ENCODE results near the gene GPR132. TPM values are rescaled to one million over a fixed set of nuclear protein-coding genes. Genes with fewer than 3 reads are reported as not detected.

GPR132 gene
- total and polyA plus RNA-seq, 9 of the 15 experiments (the other 6 are each of a cell fraction or from before 2014, with no cell fraction given), result 0.01 to 1.1 (median 0.25) TPM; not detected in 1

- TF ChIP-seq PRDM10 (IDR thresholded peaks at IDR 0.05; ENCODE audit: partially characterized antibody) (no peak), ATF3 (IDR thresholded peaks at IDR 0.05) (no peak), ATF3 (CRISPR knock-in tag; conservative IDR thresholded peaks at IDR 0.05) (no peak), KLF10 (CRISPR knock-in tag; IDR thresholded peaks at IDR 0.05) (no peak), YBX1 (IDR thresholded peaks at IDR 0.05) (no peak), FOXM1 (IDR thresholded peaks at IDR 0.05; ENCODE audit: low read depth) (no peak), FOXM1 (CRISPR knock-in tag; IDR thresholded peaks at IDR 0.05; ENCODE audit: low read depth) (no peak; the same call in 1 of the 2 replicates), BHLHE40 (IDR thresholded peaks at IDR 0.05; ENCODE audit: low read length) (no peak), BRF1 (IDR thresholded peaks at IDR 0.05; ENCODE audit: borderline replicate concordance, extremely low read depth, insufficient read length) (no peak), ZNF512 (tag; IDR thresholded peaks at IDR 0.05) (no peak), PURB (CRISPR knock-in tag; IDR thresholded peaks at IDR 0.05; ENCODE audit: low read depth) (no peak), XRCC4 (IDR thresholded peaks at IDR 0.05; ENCODE audit: extremely low read depth, insufficient read depth, insufficient read length) (no peak), EGR1 (conservative IDR thresholded peaks at IDR 0.05) (no peak), SAFB (IDR thresholded peaks at IDR 0.05; ENCODE audit: borderline replicate concordance, low read depth, low read length) (no peak), NKRF (IDR thresholded peaks at IDR 0.05; ENCODE audit: borderline replicate concordance) (peak; percentile 91; the same call in 1 of the 2 replicates)
Observed at GRCh38 chr14:105020815-105021655, 44.2 kb downstream of the GPR132 start, which contains the start of gene CDCA4 (continued).

Data from K562 (cell line).